GM21381 (cell line): ENCODE results near the gene KRTAP5-1.

Source experiments
- ATAC-seq: cut with Tn5 transposase; IDR thresholded peaks from one replicate; pipeline ENCODE4 v1.9.1; 2021; ENCODE audit warnings: mild to moderate bottlenecking, moderate library complexity; ENCODE audit not compliant: unreplicated experiment

The KRTAP5-1 gene

DNA sequence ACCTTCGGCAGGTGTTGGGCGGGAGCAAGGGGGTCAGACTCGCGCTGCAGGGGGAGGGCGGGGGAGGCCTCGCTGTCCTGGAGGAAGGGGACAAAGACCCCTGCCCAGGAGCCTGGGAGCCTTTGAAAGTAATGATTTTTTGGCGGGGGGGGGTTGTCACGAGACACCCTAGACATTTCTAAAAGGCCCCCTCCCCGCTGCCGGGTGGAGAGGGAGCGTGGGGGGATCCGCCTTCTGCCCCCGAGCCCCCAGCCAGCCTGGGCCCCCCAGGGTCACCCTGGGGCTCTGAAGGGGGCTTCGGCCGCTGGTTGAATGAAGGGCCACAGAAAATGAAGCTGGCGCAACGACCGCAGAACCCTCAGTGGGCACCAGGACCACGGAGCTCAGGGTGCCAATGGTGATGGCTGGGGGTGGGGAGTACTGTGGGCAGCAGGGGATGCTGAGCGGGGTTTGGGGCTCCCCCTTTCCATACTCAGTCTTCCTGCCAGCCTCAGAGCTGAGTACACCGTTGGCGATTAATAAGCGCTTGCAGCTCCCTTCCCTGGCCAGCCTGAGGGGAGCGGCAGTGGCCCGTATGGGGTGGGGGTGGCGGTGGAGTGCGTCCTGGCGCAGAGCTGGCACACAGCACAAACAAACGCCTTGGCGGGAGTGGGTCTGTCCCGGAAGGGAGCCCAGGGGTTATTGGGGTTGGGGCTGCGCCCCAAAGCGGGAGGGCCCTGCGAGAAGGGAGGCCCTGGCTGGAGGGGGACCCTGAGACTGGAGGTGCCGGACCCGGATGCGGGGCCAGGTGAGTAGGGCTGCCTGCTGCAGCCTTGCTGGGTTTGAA is 11.8 kb downstream of the KRTAP5-1 start:
- no peak for ATAC-seq

DNA sequence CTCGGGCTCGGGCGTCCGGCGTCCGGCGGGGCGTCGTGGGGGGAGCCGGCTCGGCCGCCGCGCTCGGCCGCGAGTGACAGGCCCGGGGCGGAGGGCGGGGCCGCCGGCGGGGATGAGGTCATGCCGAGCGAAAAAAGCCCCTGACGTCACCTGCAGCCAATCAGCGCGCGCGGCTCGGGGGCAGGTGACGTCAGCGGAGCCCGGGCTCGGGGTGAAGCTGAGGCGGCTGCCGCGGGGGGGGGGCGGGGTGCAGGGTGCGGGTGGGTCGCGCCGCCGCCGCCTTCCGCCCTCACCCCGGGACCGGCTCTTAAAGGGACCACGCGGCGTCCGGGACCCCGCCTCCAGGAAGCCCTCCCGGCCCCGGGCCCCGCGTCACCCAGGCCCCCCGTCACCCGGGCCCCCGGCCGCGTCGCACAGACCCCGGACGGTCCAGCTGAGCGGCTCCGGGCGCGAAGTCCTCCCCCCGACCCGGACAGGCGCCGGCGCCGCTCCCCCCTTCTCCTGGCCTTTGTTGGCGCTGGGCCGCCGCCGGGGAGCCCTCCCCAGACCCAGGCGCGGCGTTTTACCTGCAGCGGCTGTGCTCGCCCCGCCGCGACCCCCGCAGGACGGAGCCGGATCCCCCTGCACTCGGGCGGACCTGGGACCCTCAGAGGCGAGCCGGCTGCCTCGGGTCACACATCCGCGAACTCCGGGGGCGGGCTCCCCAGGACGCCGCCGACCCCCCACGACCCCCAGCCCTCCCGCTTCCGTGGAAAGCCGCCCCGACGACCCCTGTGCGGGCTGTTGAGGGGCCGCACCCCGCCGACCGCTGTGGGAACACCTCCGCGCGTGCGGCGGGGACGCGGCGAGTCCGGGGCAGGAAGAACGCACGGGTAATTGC is 12.6 kb downstream of the KRTAP5-1 start, which contains the start of gene DUSP8:
Gene DUSP8 (minus strand): TSS at position 75 of the 880 bp plus-strand sequence. CDS start 6,445 bp downstream, outside the sequence.
- ATAC-seq: peak; percentile 59

- ATAC-seq: no peak
Observed at GRCh38 chr11:1571760-1572196, 13.3 kb downstream of the KRTAP5-1 start.

- ATAC-seq: no peak
Observed at GRCh38 chr11:1570896-1571759, 14.0 kb downstream of the KRTAP5-1 start.

DNA sequence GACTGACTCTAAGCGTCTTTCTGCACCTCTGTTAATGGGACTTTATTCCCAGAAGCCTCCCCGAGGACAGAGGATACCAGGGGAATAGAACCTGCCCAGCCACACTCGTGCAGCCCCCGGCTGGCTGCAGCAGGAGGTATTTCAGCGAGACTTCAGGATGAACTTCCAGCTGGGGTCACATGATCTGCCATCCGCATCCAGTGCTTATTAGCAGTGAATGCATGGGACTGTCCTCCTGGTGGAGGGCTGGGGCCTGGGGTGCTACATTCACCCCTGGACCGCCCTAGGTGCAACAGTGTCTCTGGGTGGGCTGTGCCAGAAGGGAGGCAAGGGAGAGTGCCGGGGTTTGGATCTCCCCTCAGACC is 14.6 kb downstream of the KRTAP5-1 start:
- no peak for ATAC-seq

- no peak for ATAC-seq
Observed at GRCh38 chr11:1570001-1570453, 15.1 kb downstream of the KRTAP5-1 start.

DNA sequence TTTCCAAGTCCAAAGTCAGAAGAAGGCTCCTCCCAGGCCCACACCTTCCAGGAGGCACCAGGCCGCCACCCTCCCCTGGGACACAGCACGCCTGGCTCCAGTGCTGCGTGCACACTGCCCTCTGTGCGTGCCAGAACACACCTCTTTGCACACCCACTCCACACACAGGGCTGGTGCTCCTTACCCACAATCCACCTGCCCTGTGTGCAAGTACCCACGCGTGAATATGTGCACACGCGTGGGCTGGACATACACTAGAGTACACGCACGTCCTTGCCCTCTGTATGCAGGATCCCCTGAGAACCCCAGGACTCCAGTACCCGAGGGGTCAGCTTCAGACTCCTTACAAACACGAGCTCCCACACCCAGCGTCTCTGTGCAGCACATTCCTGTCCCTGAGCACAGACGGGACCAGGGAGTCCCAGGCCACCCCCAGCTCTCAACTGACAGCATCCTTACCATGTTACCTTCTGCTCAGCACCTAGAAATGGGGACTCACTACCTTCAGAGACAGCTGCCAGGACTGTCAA is 15.8 kb downstream of the KRTAP5-1 start:
- ATAC-seq: no peak

DNA sequence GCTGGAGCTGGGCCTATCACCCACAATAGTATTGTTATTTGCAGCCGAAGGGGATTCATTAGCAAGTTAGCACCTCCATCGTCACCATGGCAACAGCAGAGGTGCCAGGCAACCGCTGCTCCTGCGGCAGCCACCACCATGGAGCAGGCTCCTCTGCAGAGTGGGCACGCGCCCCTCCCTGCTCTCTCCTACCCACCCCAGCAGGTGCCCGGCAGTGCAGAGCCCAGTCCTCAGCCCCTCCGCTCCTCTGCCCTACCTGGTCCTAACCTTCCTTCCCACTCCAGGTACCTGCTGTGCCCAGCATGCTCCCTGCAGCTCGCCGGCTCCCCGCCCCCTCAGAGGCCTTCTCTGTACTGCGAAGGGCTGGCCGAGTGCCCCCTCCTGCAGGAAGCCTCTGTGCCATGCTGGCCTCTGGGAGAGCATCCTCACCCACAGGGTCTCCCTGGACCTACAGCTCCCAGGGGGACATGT is 16.6 kb downstream of the KRTAP5-1 start:
- no peak for ATAC-seq

GRCh38 chr11:1567721-1568100 is 17.4 kb downstream of the KRTAP5-1 start:
- no peak for ATAC-seq

DNA sequence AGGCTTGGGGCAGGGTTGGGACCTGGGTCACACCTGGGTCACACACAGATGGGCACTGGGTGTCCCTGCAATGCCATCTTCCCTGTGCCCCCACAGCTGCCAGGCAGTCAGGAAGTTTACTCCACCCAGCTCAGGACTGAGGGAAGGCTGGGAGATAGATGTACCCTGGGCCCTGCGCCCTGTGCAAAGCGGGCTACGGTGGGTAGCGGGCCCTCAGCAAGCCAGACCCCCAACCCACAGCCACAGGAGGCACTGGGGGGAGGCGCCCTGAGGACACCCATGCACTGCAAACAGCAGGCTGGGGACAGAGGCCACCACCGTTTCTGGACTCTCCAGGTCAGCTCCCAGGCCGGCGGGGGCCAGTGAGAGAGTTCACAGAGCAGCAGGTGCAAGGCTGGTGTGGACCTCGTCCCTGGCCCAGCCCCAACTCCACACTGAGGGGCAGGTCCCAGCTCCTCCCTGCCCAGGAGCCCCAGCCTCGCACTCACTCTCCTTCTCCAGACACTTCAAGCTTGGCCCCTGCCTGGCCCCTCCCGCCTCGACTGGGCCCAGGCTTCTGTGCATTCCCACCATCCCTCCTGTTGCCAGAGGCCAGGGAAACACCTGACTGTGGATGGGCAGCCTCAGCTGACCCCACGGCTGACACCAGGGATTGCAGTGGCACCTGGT is 17.9 kb downstream of the KRTAP5-1 start:
- ATAC-seq: no peak

DNA sequence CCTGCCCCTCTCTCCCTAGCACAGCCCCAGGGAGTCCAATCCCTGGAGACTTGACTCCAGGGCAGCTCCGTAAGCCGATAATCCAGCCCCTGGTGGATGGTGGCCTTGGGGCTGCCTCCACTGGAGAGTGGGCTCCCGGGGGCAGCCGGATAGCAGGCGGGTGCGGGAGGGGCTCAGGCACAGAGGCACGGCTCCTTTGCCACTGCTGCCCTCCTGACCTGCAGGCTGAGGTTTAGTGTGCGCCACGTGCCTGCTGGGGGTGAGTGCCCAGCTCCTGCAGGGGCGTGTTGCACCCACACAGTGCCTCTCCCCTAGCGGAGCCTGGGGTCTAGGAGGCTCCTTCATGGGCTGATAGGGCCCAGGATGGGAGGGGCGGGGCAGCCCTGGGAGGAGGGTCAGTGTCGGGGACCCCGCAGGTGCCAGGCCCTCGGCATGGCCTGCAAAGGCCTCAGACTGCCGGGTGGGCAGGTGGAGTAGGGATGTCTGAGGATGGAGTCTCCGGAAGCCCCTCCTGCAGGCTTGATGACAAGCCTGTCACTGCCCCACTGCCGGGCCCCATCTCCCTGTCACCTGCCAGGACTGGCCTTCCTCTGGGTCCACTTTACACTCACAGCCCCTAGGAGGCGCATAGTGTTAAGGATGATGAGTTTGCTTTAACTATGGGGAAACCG is 18.6 kb downstream of the KRTAP5-1 start:
- no peak for ATAC-seq

DNA sequence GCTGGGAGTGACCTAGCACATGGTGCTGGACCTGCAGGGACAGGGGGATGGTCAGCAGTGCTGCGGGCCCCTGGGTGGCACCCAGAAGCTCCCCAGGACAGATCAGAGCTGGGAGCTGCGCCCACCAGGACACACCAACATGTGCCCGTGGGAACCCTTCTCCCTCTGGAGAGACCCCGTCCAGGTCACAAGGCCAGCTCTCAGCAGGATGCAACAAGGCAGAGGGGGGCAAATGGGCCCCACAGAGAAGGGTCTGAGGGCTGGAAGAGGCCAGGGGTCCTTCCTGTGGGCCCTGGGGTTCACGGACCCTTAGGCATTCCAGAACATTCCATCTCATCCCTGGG is 19.2 kb downstream of the KRTAP5-1 start:
- ATAC-seq: no peak

- ATAC-seq: no peak
Observed at GRCh38 chr11:1565173-1565903, 19.7 kb downstream of the KRTAP5-1 start.

DNA sequence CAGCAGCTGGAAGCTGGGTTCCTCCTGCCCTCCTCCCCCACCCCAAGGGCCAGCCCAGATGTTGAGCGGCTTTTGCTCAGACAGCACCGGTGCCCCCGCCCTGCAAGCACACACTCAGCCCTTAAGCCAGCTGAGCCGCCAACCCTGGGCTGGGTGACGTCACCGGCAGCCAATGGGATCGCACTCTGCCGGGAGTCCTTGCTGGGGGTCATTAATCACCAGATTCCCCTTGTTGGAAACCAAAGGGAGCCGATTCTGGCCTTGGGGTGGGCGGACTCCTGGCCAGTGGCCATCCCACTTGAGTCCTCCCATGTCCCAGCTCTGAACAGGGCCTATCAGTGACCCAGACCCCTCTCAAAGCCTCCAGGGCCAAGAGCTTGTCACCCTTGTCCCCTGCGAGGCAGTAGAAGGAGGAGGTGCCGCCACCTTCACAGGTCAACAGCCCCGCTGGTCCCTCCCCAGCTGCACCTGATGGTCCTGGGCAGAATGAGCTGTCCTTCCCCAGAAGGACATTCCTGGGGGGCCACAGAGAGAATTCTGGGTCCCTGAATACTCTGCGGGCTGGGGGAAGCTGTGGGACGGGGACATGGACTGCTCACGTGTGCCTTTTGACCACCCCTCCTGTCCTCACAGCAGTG is 20.4 kb downstream of the KRTAP5-1 start:
- no peak for ATAC-seq

DNA sequence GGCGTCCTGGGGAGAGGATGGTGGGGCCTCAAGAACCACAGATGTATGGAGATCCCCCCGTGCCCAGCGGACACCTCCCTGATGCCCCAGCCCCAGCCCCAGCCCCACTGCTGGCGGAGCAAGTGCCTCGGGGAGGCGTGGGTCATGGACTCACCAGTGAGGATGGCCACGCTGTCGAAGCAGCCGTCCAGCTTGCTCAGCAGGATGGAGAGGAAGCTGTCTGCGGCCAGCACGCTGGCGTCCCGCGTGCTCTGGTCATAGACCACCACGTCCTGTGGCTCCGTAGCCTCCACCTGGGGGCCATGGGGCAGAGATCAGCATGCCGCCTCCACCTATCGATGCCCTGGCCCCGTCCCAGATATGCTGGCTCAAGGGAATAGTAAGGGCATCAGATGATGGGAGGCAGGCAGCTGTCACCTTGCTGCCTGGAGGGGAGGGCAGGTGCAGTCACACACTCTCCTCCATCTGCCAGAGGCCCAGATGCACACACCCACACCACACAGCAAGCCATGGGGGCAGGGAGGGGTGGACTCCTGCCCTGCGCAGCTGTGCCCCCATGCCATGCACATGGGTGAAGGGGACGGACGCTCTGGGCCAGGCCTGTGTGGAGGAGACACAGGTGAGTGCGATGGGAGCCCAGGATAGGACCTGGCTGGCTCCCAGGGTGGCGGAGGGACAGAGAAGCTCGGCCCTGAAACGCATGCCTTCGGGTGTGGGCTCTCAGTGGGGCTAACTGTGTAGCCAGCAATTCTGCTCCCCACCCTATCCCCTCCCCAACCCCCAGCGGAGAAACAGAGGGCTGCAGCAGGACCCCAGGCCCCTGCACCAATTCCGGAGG is 21.2 kb downstream of the KRTAP5-1 start:
- ATAC-seq: no peak

DNA sequence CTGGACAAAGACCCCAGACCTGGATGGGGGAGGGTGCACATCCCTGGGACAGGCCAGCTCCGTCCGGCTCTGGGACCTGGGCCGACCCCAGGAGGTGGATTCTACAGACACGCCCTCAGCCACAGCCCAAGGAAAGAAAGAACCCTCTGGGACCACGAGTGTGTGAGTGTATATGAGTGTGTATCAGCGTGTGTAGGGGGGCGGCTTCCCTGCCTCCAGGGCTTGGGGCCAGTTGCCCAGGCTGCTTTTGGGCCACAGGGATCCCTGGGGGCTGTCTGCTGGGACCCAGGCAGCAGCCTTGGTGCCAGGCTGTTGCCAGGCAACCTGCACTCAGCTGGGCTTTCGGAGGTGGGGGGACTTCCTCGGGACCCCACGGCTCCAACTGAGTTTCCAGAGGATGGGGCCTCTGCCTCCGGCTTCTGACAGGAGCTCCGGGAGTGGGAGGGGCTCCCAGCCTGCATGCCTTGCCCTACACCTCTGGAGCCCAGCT is 21.9 kb downstream of the KRTAP5-1 start:
- no peak for ATAC-seq

DNA sequence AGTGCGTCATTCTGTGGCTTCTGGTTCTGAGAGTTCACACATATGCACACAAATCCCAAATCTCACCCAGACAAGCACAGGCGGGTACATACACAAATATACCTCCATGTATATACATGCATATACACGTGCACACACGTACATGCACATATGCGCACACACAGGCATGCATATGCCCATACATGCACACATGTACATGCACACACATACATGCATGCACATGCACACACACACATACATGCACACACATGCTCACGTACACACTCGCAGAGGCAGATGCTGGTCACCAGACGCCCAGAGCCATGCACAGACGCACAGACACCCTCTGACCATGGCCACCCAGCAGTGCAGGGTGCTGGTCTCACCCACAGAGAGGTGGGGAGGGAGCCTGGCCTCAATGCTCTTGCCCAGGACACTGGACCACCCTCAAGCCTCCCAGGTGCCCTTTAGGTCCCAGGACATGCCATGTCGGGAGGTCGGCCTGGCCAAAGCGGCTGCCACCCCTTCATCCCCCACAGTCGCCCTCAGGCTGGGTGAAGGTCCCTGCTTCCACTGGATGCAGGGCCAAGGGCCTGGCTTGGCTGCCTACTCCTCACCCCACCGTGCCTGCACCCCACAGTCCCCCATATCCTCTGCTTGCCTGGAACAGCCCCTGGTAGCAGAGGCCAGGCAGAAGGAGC is 22.5 kb downstream of the KRTAP5-1 start:
- no peak for ATAC-seq
